WTC11 (cell line): Measurements from ENCODE around the gene LYPD6B. TPM values are rescaled to one million over a fixed set of nuclear protein-coding genes. Genes with fewer than 3 reads are reported as not detected.

ENCODE experiments used
- ATAC-seq: fragments of 200-7000 bp; cut with Tn5 transposase; 2 replicates; pipeline ENCODE4 v1.10.0; 2021; ENCODE audit warnings: mild to moderate bottlenecking, moderate library complexity
- CTCF ChIA-PET: fragments of 300-600 bp; sonication (Branson Sonifier 250); formaldehyde crosslinking; loops from one replicate; lab custom pipeline; 2021; ENCODE audit warnings: antibody characterized with exemption; lab: Charles Lee
- POLR2A ChIA-PET: fragments of 350-600 bp; sonication (Branson Sonifier 250); formaldehyde crosslinking; loops from one replicate; lab custom pipeline; 2021; ENCODE audit warnings: antibody characterized with exemption; lab: Charles Lee
- DNase-seq: peaks from one replicate; pipeline ENCODE4 v3.0.0; 2021; ENCODE audit warnings: low spot score
- H3K27ac Mint-ChIP-seq: 2 replicates; pipeline ENCODE4 v1.8.0; 2021; ENCODE audit warnings: mixed read lengths
- H3K27me3 Mint-ChIP-seq: 2 replicates; pipeline ENCODE4 v1.8.0; 2021; ENCODE audit warnings: low read depth, mild to moderate bottlenecking, moderate library complexity, mixed read lengths
- H3K36me3 Mint-ChIP-seq: 2 replicates; pipeline ENCODE4 v1.8.0; 2021; ENCODE audit warnings: mixed read lengths
- H3K4me1 Mint-ChIP-seq: 2 replicates; pipeline ENCODE4 v1.8.0; 2022; ENCODE audit warnings: mixed read lengths
- H3K4me3 Mint-ChIP-seq: 2 replicates; pipeline ENCODE4 v1.8.0; 2021; ENCODE audit warnings: mild to moderate bottlenecking, moderate library complexity, mixed read lengths
- H3K9me3 Mint-ChIP-seq: 2 replicates; pipeline ENCODE4 v1.8.0; 2021; ENCODE audit warnings: mixed read lengths
- AR ChIP-seq: fragments of 250-450 bp; sonication (Bioruptor Pico); IDR thresholded peaks from 2 replicates; pipeline ENCODE4 v1.9.0; 2021; ENCODE audit warnings: mild to moderate bottlenecking
- ATF1 ChIP-seq: sonication (generic); formaldehyde crosslinking; IDR thresholded peaks from 2 replicates; pipeline ENCODE4 v1.8.1; 2023; ENCODE audit warnings: mild to moderate bottlenecking, moderate library complexity, missing genetic modification reagents
- CBFB ChIP-seq: sonication (generic); formaldehyde crosslinking; IDR thresholded peaks from 2 replicates; pipeline ENCODE4 v1.8.1; 2022; ENCODE audit warnings: mild to moderate bottlenecking, low read depth, missing genetic modification reagents
- CREB1 ChIP-seq: sonication (generic); formaldehyde crosslinking; IDR thresholded peaks from 2 replicates; pipeline ENCODE4 v1.8.0; 2023; ENCODE audit warnings: mild to moderate bottlenecking, missing genetic modification reagents
- CREM ChIP-seq: sonication (generic); formaldehyde crosslinking; IDR thresholded peaks from 2 replicates; pipeline ENCODE4 v1.8.1; 2022; ENCODE audit warnings: mild to moderate bottlenecking, missing genetic modification reagents, moderate library complexity
- ETV6 ChIP-seq: sonication (generic); formaldehyde crosslinking; IDR thresholded peaks from 2 replicates; pipeline ENCODE4 v1.8.1; 2022; ENCODE audit warnings: mild to moderate bottlenecking, missing genetic modification reagents
- FOXJ3 ChIP-seq: sonication (generic); formaldehyde crosslinking; IDR thresholded peaks from 2 replicates; pipeline ENCODE4 v1.9.0; 2021; ENCODE audit warnings: missing genetic modification reagents, mild to moderate bottlenecking, borderline replicate concordance
- HMGA2 ChIP-seq: fragments of 250-450 bp; sonication (Bioruptor Pico); IDR thresholded peaks from 2 replicates; pipeline ENCODE4 v1.4.0; 2021; ENCODE audit warnings: mild to moderate bottlenecking, moderate library complexity
- HMGXB4 ChIP-seq: sonication (generic); formaldehyde crosslinking; IDR thresholded peaks from 2 replicates; pipeline ENCODE4 v1.8.1; 2023; ENCODE audit warnings: mild to moderate bottlenecking, moderate library complexity, missing genetic modification reagents
- IRF1 ChIP-seq: sonication (generic); formaldehyde crosslinking; IDR thresholded peaks from 2 replicates; pipeline ENCODE4 v1.8.0; 2023; ENCODE audit warnings: missing genetic modification reagents
- JUN ChIP-seq: sonication (generic); formaldehyde crosslinking; IDR thresholded peaks from 2 replicates; pipeline ENCODE4 v1.8.0; 2023; ENCODE audit warnings: mild to moderate bottlenecking, missing genetic modification reagents
- KAT7 ChIP-seq: sonication (generic); formaldehyde crosslinking; IDR thresholded peaks from 2 replicates; pipeline ENCODE4 v1.8.1; 2023; ENCODE audit warnings: missing genetic modification reagents, mild to moderate bottlenecking, borderline replicate concordance
- MXD4 ChIP-seq: fragments of 250-450 bp; sonication (Bioruptor Pico); IDR thresholded peaks from 2 replicates; pipeline ENCODE4 v1.8.0; 2021; ENCODE audit warnings: mild to moderate bottlenecking, moderate library complexity, borderline replicate concordance
- NR1H2 ChIP-seq: sonication (generic); formaldehyde crosslinking; IDR thresholded peaks from 2 replicates; pipeline ENCODE4 v1.9.0; 2021; ENCODE audit warnings: mild to moderate bottlenecking, moderate library complexity, missing genetic modification reagents
- NR2C2 ChIP-seq: sonication (generic); formaldehyde crosslinking; IDR thresholded peaks from 2 replicates; pipeline ENCODE4 v1.8.0; 2022; ENCODE audit warnings: mild to moderate bottlenecking, missing genetic modification reagents
- PREB ChIP-seq: sonication (generic); formaldehyde crosslinking; IDR thresholded peaks from 2 replicates; pipeline ENCODE4 v1.8.1; 2022; ENCODE audit warnings: mild to moderate bottlenecking, missing genetic modification reagents, moderate library complexity, borderline replicate concordance
- RELA ChIP-seq: sonication (generic); formaldehyde crosslinking; IDR thresholded peaks from 2 replicates; pipeline ENCODE4 v1.8.1; 2022; ENCODE audit warnings: missing genetic modification reagents, mild to moderate bottlenecking, borderline replicate concordance
- SOX15 ChIP-seq: fragments of 250-450 bp; sonication (Bioruptor Pico); IDR thresholded peaks from 2 replicates; pipeline ENCODE4 v1.9.0; 2021; ENCODE audit warnings: mild to moderate bottlenecking
- SP1 ChIP-seq: sonication (generic); formaldehyde crosslinking; conservative IDR thresholded peaks from 2 replicates; pipeline ENCODE4 v1.8.1; 2022; ENCODE audit warnings: missing genetic modification reagents
- ZNF219 ChIP-seq: sonication (generic); formaldehyde crosslinking; IDR thresholded peaks from 2 replicates; pipeline ENCODE4 v1.8.0; 2023; ENCODE audit warnings: missing genetic modification reagents, mild to moderate bottlenecking, borderline replicate concordance
- ZNF232 ChIP-seq: sonication (generic); formaldehyde crosslinking; IDR thresholded peaks from 2 replicates; pipeline ENCODE4 v1.8.0; 2022; ENCODE audit warnings: mild to moderate bottlenecking, missing genetic modification reagents
- ZNF416 ChIP-seq: fragments of 250-450 bp; sonication (Bioruptor Pico); IDR thresholded peaks from 2 replicates; pipeline ENCODE4 v1.9.0; 2021; ENCODE audit warnings: mild to moderate bottlenecking, inconsistent platforms
- ZNF671 ChIP-seq: fragments of 250-450 bp; sonication (Bioruptor Pico); IDR thresholded peaks from 2 replicates; pipeline ENCODE4 v1.8.0; 2021; ENCODE audit warnings: mild to moderate bottlenecking
- total RNA-seq: library from RNA; stranded (reverse); gene quantifications from 3 replicates; pipeline ENCODE4 v1.2.3, GENCODE V29; 2021

The LYPD6B gene
- total RNA-seq, 1 experiment from 2014 or later: 1.6 TPM

- Mint-ChIP-seq H3K9me3 (peaks cover 8% of the 10 kb centered on the region; the same call in 1 of the 2 replicates), H3K4me1 (peaks cover 45% of the 10 kb centered on the region), H3K4me3 (no peak overlapping the region), H3K36me3 (no peaks in the 10 kb centered on the region), H3K27me3 (no peaks in the 10 kb centered on the region), H3K27ac (no peak overlapping the region)
- POLR2A ChIA-PET: no interaction called here
- TF ChIP-seq NR2C2 (CRISPR knock-in tag): no peak
- TF ChIP-seq KAT7 (CRISPR knock-in tag): no peak
- DNase-seq (no peak), ATAC-seq (no peak)
- CTCF ChIA-PET: interaction anchor here (1.2 kb wide), 1 partner anchor 153 kb away, joined by 3 read pairs; no protein-coding TSS in a partner anchor
Measured at GRCh38 chr2:149160195-149160594, 121.7 kb downstream of the LYPD6B start.

- CTCF ChIA-PET: no interaction called here
- no peaks in the 10 kb centered on the region for H3K27me3 Mint-ChIP-seq
- no peak overlapping the region for H3K4me3 Mint-ChIP-seq
- H3K27ac Mint-ChIP-seq: no peak overlapping the region
- DNase-seq: no peak
- H3K36me3 Mint-ChIP-seq: no peaks in the 10 kb centered on the region
- H3K4me1 Mint-ChIP-seq: peaks cover 45% of the 10 kb centered on the region
- TF ChIP-seq PREB (CRISPR knock-in tag): no peak
- no peak for TF ChIP-seq NR1H2 (CRISPR knock-in tag)
- TF ChIP-seq ETV6 (CRISPR knock-in tag): no peak
- TF ChIP-seq HMGXB4 (CRISPR knock-in tag): no peak
- TF ChIP-seq FOXJ3: no peak
- no peak for TF ChIP-seq CREM
- no peak for TF ChIP-seq ZNF671
- no peak for TF ChIP-seq CREB1 (CRISPR knock-in tag)
- no peak for TF ChIP-seq KAT7 (CRISPR knock-in tag)
- no peak for ATAC-seq
- H3K9me3 Mint-ChIP-seq: peaks cover 9% of the 10 kb centered on the region; the same call in 1 of the 2 replicates
- POLR2A ChIA-PET: no interaction called here
Measured at GRCh38 chr2:149160701-149161217, 122.3 kb downstream of the LYPD6B start.

- Mint-ChIP-seq H3K4me3 (no peak overlapping the region), H3K27me3 (no peaks in the 10 kb centered on the region), H3K9me3 (peaks cover 9% of the 10 kb centered on the region; the same call in 1 of the 2 replicates), H3K27ac (no peak overlapping the region), H3K4me1 (peaks cover 45% of the 10 kb centered on the region), H3K36me3 (no peaks in the 10 kb centered on the region)
- POLR2A ChIA-PET: no interaction called here
- DNase-seq (no peak), ATAC-seq (no peak)
- CTCF ChIA-PET: no interaction called here
- TF ChIP-seq ZNF416 (CRISPR knock-in tag) (no peak), CREM (no peak), CBFB (CRISPR knock-in tag) (no peak), IRF1 (CRISPR knock-in tag) (no peak), SOX15 (CRISPR knock-in tag) (no peak)
Measured at GRCh38 chr2:149161481-149162225, 123.2 kb downstream of the LYPD6B start.

- Mint-ChIP-seq H3K4me1 (peaks cover 44% of the 10 kb centered on the region), H3K27me3 (no peaks in the 10 kb centered on the region), H3K27ac (no peak overlapping the region), H3K9me3 (peaks cover 9% of the 10 kb centered on the region; the same call in 1 of the 2 replicates), H3K4me3 (no peak overlapping the region), H3K36me3 (no peaks in the 10 kb centered on the region)
- ChIA-PET CTCF (no interaction called here), POLR2A (no interaction called here)
- ATAC-seq (no peak), DNase-seq (no peak)
- no peak for TF ChIP-seq JUN (CRISPR knock-in tag)
- TF ChIP-seq AR (CRISPR knock-in tag): no peak
- TF ChIP-seq ZNF232 (CRISPR knock-in tag): no peak
- no peak for TF ChIP-seq RELA (CRISPR knock-in tag)
- TF ChIP-seq ATF1 (CRISPR knock-in tag): no peak
- no peak for TF ChIP-seq MXD4 (CRISPR knock-in tag)
- TF ChIP-seq SOX15 (CRISPR knock-in tag): no peak
- no peak for TF ChIP-seq HMGA2
- TF ChIP-seq SP1 (CRISPR knock-in tag): no peak
- no peak for TF ChIP-seq ZNF219
Measured at GRCh38 chr2:149164296-149164695, 125.8 kb downstream of the LYPD6B start.
